ENCODE data around the gene LAYN.
A peak's percentile ranks its signal among the peaks of the same experiment; 100 is the strongest.

The LAYN gene

GRCh38 chr11:111598148-111598547 is 57.6 kb downstream of the LAYN start:
- DNase-seq (ENCODE audit: low read depth in 2 of 2) = no peak

GRCh38 chr11:111598559-111598958 is 58.0 kb downstream of the LAYN start:
- peak in 1 of 2 experiments; percentile 33 for DNase-seq (ENCODE audit: low read depth in 2 of 2)

GRCh38 chr11:111601636-111601978 is 61.1 kb downstream of the LAYN start:
- no peak for DNase-seq (ENCODE audit: low read depth in 2 of 2)

GRCh38 chr11:111601979-111602864 is 61.7 kb downstream of the LAYN start, which contains the start of gene SIK2:
Gene SIK2 (plus strand): TSS chr11:111602449. CDS start chr11:111602564, 115 bp downstream.
- DNase-seq (ENCODE audit: low read depth in 2 of 2) = peak; percentile 89 to 91

- no peak for DNase-seq (ENCODE audit: low read depth in 2 of 2)
These were observed 62.5 kb downstream of the LAYN start for GRCh38 chr11:111602865-111603610.

- DNase-seq (ENCODE audit: low read depth in 2 of 2) = no peak
These were observed 63.2 kb downstream of the LAYN start for GRCh38 chr11:111603611-111604130.

- DNase-seq (ENCODE audit: low read depth in 2 of 2) = no peak
These were observed 64.0 kb downstream of the LAYN start for GRCh38 chr11:111604392-111605009.

- no peak for DNase-seq (ENCODE audit: low read depth in 2 of 2)
These were observed 65.2 kb downstream of the LAYN start for GRCh38 chr11:111605681-111606080.

- no peak for DNase-seq (ENCODE audit: low read depth in 2 of 2)
These were observed 66.5 kb downstream of the LAYN start for GRCh38 chr11:111606986-111607385.

- DNase-seq (ENCODE audit: low read depth in 2 of 2) = no peak
These were observed 67.2 kb downstream of the LAYN start for GRCh38 chr11:111607751-111608150.

Data from fibroblast of skin of left quadriceps (primary cell).